DOHH2 (cell line): ENCODE results near the gene TMEM60.
A peak's percentile ranks its signal among the peaks of the same experiment; 100 is the strongest.

ENCODE experiments used
- H3F3A ChIP-seq: fragments of 200-600 bp; sonication (generic), shearing (Covaris generic); 2 replicates; pipeline ENCODE4 v1.6.0; 2016; ENCODE audit warnings: antibody characterized with exemption, mild to moderate bottlenecking; ENCODE audit not compliant: control insufficient read depth, insufficient read depth
- H3K27ac ChIP-seq: fragments of 200-600 bp; sonication (generic); 2 replicates; pipeline ENCODE4 v1.5.1; 2014; ENCODE audit warnings: low read depth, mild to moderate bottlenecking, low read length, moderate library complexity
- H3K27me3 ChIP-seq: fragments of 200-600 bp; sonication (generic); 2 replicates; pipeline ENCODE4 v1.6.1; 2014; ENCODE audit warnings: mild to moderate bottlenecking, low read length, mixed read lengths; ENCODE audit not compliant: control insufficient read depth
- H3K36me3 ChIP-seq: fragments of 200-600 bp; sonication (generic); 2 replicates; pipeline ENCODE4 v1.6.1; 2014; ENCODE audit warnings: mild to moderate bottlenecking, low read length, moderate library complexity, mixed read lengths; ENCODE audit not compliant: control insufficient read depth
- H3K4me1 ChIP-seq: fragments of 200-600 bp; sonication (generic); 2 replicates; pipeline ENCODE4 v1.6.1; 2014; ENCODE audit warnings: mild to moderate bottlenecking, low read length, mixed read lengths; ENCODE audit not compliant: control insufficient read depth
- H3K4me2 ChIP-seq: fragments of 200-600 bp; sonication (generic); 2 replicates; pipeline ENCODE4 v1.6.0; 2014; ENCODE audit warnings: mild to moderate bottlenecking, low read length, moderate library complexity
- H3K4me3 ChIP-seq: fragments of 200-600 bp; sonication (generic); 2 replicates; pipeline ENCODE4 v1.5.1; 2014; ENCODE audit warnings: mild to moderate bottlenecking, low read length, mixed read lengths
- H3K79me2 ChIP-seq: fragments of 200-600 bp; sonication (generic); 2 replicates; pipeline ENCODE4 v1.6.1; 2014; ENCODE audit warnings: mild to moderate bottlenecking, low read length, mixed read lengths; ENCODE audit not compliant: control insufficient read depth
- H3K9me2 ChIP-seq: fragments of 200-600 bp; sonication (generic); replicated peaks from 2 replicates; pipeline ENCODE4 v1.6.1; 2014; ENCODE audit warnings: mild to moderate bottlenecking, low read length, mixed read lengths; ENCODE audit not compliant: control insufficient read depth
- H3K9me3 ChIP-seq: fragments of 200-600 bp; sonication (generic); 2 replicates; pipeline ENCODE4 v1.6.1; 2014; ENCODE audit warnings: antibody characterized with exemption, low read length, mixed read lengths; ENCODE audit not compliant: control insufficient read depth, insufficient read depth
- H4K20me1 ChIP-seq: fragments of 200-600 bp; sonication (generic); 2 replicates; pipeline ENCODE4 v1.6.0; 2014; ENCODE audit warnings: low read depth, mild to moderate bottlenecking, antibody characterized with exemption, low read length, moderate library complexity; ENCODE audit not compliant: control insufficient read depth, insufficient read depth
- EZH2phosphoT487 ChIP-seq: fragments of 200-600 bp; sonication (generic); IDR thresholded peaks from 2 replicates; pipeline ENCODE4 v1.6.1; 2017; ENCODE audit warnings: borderline replicate concordance, mild to moderate bottlenecking, antibody characterized with exemption, low read length, moderate library complexity, mixed read lengths
- TF ChIP-seq, protein P1 (sequence below): fragments of 200-600 bp; sonication (generic); IDR thresholded peaks from one replicate; pipeline ENCODE4 v1.5.1; 2014; ENCODE audit warnings: antibody characterized with exemption, mild to moderate bottlenecking, low read depth, low read length; ENCODE audit not compliant: poor library complexity, severe bottlenecking

Gene TMEM60

GRCh38 chr7:77819021-77819420, 20.8 kb upstream of the TMEM60 start:
- no peak for TF ChIP-seq EZH2phosphoT487
- TF ChIP-seq, protein P1, sequence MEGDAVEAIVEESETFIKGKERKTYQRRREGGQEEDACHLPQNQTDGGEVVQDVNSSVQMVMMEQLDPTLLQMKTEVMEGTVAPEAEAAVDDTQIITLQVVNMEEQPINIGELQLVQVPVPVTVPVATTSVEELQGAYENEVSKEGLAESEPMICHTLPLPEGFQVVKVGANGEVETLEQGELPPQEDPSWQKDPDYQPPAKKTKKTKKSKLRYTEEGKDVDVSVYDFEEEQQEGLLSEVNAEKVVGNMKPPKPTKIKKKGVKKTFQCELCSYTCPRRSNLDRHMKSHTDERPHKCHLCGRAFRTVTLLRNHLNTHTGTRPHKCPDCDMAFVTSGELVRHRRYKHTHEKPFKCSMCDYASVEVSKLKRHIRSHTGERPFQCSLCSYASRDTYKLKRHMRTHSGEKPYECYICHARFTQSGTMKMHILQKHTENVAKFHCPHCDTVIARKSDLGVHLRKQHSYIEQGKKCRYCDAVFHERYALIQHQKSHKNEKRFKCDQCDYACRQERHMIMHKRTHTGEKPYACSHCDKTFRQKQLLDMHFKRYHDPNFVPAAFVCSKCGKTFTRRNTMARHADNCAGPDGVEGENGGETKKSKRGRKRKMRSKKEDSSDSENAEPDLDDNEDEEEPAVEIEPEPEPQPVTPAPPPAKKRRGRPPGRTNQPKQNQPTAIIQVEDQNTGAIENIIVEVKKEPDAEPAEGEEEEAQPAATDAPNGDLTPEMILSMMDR: no peak
- Histone ChIP-seq H3F3A (peaks cover 16% of the 10 kb centered on the region), H3K4me3 (no peak overlapping the region), H3K4me2 (peak overlapping the region; percentile 9; the same call in 1 of the 2 replicates), H4K20me1 (peaks cover 3% of the 10 kb centered on the region; the same call in 1 of the 2 replicates), H3K9me2 (no peaks in the 10 kb centered on the region), H3K27ac (peak overlapping the region; percentile 11; the same call in 1 of the 2 replicates), H3K4me1 (peaks cover 41% of the 10 kb centered on the region), H3K9me3 (peaks cover 47% of the 10 kb centered on the region), H3K36me3 (peaks cover 57% of the 10 kb centered on the region), H3K27me3 (no peaks in the 10 kb centered on the region), H3K79me2 (peaks cover 97% of the 10 kb centered on the region)

GRCh38 chr7:77813180-77813579, 14.9 kb upstream of the TMEM60 start:
- no peak overlapping the region for H3K4me3 ChIP-seq
- H3K4me1 ChIP-seq: peaks cover 27% of the 10 kb centered on the region
- 0 out of 2 replicates have a peak, but pooled peaks cover 3% of the 10 kb centered on the region for H4K20me1 ChIP-seq
- no peak overlapping the region for H3K27ac ChIP-seq
- peak overlapping the region; percentile 18 for H3K4me2 ChIP-seq
- H3K9me2 ChIP-seq: no peaks in the 10 kb centered on the region
- H3K36me3 ChIP-seq: peaks cover 25% of the 10 kb centered on the region
- TF ChIP-seq, protein P1: no peak
- no peak for TF ChIP-seq EZH2phosphoT487
- peaks cover 4% of the 10 kb centered on the region; the same call in 1 of the 2 replicates for H3F3A ChIP-seq
- H3K27me3 ChIP-seq: no peaks in the 10 kb centered on the region
- peaks cover 100% of the 10 kb centered on the region for H3K79me2 ChIP-seq
- H3K9me3 ChIP-seq: peaks cover 19% of the 10 kb centered on the region

GRCh38 chr7:77812290-77812685, 14.1 kb upstream of the TMEM60 start:
- no peaks in the 10 kb centered on the region for H3K9me2 ChIP-seq
- H3K4me3 ChIP-seq: no peak overlapping the region
- no peaks in the 10 kb centered on the region for H3K27me3 ChIP-seq
- 0 out of 2 replicates have a peak, but pooled peaks cover 3% of the 10 kb centered on the region for H4K20me1 ChIP-seq
- H3K4me1 ChIP-seq: peaks cover 26% of the 10 kb centered on the region
- H3K4me2 ChIP-seq: no peak overlapping the region
- H3K36me3 ChIP-seq: peaks cover 25% of the 10 kb centered on the region
- no peak overlapping the region for H3K27ac ChIP-seq
- no peak for TF ChIP-seq EZH2phosphoT487
- TF ChIP-seq, protein P1: no peak
- H3K9me3 ChIP-seq: peaks cover 20% of the 10 kb centered on the region
- peaks cover 100% of the 10 kb centered on the region for H3K79me2 ChIP-seq
- peaks cover 4% of the 10 kb centered on the region; the same call in 1 of the 2 replicates for H3F3A ChIP-seq
